Measurements from ENCODE around the gene CUL5.

CUL5 gene

DNA sequence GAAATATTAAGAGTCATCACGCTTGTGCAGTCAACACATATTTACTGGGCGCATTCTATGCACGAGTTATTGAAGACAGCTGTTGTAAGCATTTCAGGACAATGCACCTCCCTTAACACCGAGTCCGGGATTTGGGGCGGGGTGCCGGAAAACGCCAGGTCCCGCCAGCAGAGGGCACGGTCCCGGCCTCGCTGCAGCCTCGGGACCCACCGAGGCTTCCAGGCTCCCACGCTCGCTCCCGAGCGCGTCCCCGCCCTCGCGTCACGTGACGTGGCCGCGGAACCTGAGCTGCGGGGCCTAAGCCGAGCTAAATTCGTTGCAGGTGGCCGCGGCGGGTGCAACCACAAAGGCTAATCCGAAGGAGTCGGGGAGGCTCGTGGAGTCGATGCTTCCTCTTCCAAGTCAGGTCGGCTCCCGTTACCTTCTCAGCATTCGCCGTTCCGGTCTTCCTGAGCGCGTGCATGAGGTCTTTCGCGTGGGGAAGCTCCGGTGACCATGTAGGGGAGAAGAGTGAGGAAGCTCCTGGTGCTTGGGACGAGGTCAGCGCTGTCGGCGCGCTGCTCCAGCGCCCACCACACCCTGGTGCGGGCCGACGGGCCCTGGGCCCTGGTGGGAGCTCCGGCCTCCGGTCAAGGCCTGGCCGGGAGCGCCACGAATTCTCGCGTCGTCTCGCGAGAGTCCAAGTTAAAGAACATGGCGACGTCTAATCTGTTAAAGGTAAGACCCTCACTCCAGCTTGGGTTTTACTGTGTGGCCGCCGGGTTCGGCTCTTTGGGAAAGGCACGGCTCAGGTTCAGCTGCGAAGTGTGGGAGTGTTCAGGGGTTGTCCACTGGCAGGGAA lies at the start of gene CUL5:
TSS of gene CUL5 (plus strand) at position 243 of the 841 bp plus-strand sequence. CDS start at position 694, 451 bp downstream.
- DNase-seq: peak; percentile 89

DNA sequence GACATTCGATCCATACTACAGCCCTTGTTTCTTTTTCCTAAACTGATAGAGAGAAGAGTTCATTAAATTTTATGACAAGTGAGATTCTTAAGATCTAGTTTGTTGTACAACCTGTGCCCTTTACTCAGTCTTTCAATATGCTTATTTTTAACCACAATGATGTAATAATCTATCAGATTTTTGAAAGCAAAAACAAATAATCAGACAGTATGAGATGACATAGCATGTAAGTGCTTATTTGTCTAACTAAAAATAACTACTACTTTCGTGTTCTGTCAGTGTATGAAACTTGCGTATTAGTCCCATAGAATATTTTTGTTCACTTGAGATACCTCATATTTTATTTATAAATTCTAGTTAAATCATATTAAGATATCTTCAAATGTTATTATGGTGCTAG lies 47.2 kb upstream of the CUL5 start:
- DNase-seq: no peak

DNA sequence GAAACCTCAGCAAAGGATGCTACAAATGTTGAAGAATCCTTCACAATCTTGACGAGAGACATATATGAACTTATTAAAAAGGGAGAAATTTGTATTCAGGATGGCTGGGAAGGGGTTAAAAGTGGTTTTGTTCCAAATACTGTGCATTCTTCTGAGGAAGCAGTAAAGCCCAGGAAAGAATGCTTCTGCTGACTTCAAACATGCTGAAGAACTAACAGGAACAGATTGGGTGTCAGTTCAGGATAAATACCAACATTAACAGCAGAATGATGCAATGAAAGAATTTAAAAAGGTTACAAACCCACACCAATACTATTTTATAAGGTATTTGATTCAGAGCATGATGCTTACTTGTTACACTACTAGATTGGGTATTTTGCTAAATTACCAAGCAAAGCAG lies 46.5 kb upstream of the CUL5 start:
- DNase-seq: no peak

DNA sequence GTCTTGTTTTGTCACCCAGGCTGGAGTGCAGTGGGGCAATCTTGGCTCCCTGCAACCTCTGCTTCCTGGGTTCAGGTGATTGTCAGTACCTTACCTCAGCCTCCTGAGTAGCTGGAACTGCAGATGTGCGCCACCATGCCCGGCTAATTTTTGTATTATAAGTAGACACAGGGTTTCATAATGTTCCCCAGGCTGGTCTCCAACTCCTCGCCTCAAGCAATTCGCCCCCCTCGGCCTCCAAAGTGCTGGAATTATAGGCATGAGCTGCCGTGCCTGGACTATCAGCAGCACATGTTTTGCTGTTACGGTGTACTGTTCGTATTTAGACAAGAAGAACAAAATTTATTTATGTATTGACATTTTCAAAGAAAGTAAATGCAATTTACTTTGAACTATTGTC lies 45.6 kb upstream of the CUL5 start:
- DNase-seq: no peak

DNA sequence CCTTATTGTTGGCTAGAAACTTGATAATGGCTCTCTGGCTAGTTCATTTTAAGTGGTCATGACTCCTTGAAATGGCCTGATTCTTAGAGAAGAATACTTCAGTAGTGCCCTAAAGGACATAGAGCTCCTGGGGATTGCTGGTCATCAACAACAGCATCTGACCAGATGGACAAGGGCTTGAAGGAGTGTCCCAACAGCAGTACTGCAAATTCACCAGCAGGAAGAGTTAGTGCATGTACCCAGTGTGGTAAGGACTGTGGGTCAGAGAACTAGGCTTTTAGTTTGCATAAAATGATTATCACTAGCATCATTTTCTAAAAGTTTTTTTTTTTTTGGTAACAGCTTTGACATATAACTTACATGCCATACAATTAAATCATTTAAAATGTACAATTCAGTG lies 39.5 kb upstream of the CUL5 start:
- no peak for DNase-seq

DNA sequence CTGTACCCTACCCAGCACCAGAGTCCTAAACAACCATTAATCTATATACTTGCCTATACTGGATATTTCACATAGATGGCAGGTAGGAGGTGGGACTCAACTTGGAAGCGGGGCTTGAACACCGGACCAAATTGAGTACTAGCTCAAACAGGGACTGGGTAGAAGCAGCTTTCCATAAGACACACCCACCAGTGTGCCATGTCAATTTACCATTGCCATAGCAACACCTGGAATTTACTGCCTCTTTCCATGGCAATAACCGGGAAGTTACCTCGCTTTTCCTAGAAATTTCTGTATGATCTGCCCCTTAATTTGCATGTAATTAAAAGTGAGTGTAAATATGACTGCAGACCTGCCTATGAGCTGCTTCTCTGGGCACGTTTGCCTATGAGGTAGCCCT lies 38.6 kb upstream of the CUL5 start:
- no peak for DNase-seq

DNA sequence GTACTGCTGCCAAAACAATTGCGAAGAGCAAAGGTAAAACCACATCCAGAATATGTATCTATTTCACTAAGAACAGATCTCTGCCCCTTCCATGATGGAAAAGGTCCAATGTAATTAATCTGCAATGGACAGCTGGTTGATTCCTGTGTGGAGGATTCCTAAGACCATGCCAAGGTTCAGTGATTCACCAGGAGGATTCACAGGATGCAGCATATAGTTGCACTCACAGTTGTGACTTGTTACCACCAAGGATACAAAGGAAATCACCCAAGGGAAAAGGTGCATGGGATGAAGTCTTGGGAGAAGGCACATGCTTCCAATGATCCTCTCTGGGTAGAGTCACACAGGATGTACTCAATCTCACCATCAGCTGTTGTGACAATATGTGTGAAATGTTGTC lies 35.1 kb upstream of the CUL5 start:
- no peak for DNase-seq

DNA sequence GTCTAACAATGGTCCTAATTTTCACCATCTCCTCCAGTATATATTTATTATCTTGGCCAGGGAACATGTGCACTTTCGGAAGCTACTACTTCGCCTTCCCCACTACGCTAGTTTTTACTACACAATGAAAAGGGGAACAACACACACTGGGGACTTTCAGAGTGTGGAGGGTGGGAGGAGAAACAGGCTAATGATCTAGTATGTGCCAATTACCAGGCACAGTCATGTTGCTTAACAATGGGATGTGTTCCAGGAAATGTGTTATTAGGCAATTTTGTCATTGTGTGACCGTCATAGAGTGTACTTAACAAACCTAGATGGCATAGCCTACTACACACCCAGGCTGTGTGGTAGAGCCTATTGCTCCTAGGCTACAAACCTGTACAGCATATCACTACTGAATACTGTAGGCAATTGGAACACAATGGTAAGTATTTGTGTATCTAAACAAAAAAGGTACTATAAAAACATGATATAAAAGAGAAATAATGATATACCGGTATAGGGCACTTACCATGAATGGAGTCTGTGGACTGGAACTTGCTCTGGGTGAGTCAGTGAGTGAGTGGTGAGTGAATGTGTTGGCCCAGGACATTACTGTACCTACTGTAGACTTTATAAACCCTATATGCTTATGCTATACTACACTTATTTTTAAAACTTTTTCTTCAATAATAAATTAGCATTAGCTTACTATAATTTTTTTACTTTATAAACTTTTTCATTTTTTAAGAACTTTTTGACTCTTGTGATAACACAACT lies 20.1 kb upstream of the CUL5 start:
- no peak for DNase-seq

DNA sequence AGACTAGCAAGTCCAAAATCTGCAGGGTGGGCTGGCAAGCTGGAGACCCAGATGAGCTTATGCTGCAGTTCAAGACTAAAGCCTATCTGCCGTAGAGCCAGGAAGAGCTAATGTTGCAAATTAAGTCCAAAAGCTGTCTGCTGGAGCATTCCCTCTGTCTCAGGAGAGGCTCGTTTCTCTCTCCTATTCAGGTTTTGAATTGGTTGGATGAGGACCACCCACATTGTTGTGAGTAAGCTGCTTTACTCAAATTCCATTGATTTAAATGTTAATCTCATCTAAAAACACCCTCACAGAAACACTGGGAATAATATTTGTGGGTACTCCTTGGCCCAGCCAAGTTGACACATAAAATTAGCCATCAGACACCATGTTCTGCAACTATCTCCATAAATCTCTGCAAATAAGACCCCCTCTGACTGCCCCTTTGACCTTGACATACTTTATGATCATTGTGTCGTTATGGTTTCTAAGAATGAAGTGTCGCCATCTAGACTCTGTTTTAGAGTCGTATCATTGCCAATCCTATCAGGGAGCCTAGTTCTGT lies 16.8 kb upstream of the CUL5 start:
- no peak for DNase-seq

DNA sequence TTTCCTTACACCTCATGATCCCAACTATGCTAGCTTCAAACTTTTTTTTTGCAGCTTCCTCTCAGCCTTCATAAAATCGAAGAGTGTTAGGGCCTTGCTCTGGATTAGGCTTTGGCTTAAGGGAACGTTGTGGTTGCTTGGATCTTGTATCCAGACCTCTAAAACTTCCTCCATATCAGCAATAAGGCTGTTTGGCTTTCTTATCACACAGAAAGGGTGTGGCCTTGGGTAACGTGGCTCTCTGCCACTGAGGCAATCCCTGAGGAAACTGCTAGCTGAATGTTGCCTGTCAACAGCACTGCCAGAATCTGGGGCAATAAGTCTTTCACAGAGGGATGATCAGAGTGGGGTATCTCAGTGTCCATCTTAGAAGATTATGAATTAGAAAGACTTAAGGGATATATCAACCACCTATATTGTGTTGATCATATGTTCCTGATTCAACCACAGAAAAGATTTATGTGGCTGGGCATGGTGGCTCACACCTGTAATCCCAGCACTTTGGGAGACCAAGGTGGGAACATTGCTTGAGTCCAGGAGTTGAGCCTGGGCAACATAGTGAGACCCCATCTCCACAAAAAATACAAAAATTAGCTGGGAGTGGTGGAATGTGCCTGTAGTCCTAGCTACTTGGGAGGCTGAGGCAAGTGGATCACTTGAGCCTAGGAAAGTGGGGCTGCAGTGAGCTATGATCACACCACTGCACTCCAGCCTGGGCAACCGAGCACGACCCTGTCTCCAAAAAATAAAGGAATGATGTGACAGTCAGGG lies 12.5 kb upstream of the CUL5 start:
- no peak for DNase-seq

DNA sequence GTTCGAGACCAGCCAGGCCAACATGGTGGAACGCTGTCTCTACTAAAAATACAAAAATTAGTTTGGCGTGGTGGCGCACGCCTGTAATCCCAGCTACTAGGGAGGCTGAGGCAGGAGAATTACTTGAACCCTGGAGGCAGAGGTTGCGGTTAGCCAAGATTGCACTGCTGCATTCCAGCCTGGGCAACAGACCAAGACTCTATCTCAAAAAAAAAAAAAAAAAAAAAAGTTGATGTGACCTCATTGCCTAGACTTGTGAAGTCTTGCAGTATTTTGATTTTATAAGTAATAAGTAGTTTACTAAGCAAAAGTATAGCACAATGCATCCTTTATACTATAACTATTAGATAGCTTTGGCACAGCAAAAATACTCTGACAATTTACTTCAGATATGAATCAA lies 9.9 kb upstream of the CUL5 start:
- no peak for DNase-seq

DNA sequence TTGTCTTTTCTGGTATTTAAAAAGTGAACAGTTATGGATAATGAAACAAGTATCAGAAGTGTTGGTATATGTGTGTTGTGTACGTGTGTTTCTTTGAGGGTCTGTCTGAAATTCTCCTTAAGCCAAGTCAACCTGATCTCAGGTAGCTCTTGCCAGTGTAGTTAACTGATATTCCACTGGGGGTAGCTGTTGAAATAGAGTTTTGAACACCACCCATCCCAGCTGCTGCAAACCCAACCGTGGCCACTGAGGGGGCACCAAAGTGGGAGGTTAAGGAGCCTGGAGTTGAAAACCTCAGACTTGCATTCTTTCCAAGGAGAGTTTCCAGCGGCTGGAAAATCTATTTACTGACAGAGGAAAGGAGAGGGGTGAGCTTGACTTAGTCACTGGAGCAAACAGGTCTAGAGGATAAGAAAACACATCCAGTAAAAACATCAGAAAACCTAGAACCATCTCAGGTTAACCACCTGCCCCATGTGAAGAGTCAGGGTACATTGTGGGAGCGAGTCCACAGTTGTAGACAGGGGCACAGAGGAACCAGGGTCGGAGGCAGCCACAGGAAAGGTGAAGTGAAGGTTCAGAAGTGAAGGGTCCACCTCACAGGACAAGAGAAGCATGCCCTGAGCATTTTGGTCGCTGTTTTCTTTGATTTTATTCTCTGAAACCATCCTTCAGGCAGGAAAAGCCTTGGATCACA lies 8.8 kb upstream of the CUL5 start:
- DNase-seq: peak; percentile 25

DNA sequence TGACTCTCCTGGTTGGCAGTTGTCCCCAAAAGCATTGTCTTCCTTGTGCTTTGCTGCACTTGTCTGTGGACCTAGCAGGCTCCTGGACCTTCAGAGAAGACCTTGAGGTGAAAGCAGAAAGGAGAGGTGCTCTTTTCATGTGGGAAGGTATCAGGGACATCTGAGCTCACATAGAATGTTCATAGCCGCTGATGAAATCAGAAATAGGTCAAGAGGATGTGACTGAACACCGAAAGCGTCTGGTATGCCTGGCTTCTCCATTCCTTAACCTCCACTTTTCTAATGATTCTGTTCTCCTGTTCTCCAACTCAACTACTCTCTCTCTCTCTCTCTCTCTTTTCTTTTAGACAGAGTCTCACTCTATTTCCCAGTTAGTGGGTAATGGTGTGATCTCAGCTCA lies 6.2 kb upstream of the CUL5 start:
- DNase-seq: no peak

DNA sequence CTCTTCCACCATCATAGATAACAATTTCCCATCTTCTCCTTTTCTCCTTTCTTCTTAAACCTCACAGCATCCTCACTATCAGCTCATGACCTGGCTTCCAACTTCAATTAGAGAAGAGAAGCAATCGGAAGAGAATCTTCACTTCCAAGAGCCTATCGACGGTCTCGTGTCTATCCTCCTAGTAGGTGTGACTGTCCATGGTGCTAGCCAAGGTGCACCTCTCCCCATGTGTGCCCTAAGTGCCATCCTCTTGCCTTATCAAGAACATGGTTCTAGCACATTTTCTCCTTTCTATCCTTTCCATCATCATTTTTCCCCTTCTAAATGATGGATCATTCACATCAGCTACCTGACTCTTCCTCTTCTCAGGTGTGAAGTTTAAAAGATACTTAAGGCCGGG lies 5.1 kb upstream of the CUL5 start:
- DNase-seq: no peak

DNA sequence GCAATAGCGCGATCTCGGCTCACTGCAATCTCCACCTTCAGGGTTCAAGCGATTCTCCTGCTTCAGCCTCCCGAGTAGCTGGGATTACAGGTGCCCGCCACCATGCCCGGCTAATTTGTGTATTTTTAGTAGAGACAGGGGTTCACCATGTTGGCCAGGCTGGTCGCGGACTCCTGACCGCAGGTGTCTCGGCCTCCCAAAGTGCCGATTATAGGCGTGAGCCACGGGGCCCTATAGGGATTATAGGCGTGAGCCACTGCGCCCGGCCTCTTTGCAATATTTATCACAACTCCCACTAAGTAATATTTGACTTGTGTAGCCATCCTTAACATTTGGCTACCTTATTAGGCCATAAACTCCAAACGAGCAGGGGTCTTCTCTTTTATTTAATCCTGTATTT lies 879 bp upstream of the CUL5 start:
- DNase-seq: no peak

DNA sequence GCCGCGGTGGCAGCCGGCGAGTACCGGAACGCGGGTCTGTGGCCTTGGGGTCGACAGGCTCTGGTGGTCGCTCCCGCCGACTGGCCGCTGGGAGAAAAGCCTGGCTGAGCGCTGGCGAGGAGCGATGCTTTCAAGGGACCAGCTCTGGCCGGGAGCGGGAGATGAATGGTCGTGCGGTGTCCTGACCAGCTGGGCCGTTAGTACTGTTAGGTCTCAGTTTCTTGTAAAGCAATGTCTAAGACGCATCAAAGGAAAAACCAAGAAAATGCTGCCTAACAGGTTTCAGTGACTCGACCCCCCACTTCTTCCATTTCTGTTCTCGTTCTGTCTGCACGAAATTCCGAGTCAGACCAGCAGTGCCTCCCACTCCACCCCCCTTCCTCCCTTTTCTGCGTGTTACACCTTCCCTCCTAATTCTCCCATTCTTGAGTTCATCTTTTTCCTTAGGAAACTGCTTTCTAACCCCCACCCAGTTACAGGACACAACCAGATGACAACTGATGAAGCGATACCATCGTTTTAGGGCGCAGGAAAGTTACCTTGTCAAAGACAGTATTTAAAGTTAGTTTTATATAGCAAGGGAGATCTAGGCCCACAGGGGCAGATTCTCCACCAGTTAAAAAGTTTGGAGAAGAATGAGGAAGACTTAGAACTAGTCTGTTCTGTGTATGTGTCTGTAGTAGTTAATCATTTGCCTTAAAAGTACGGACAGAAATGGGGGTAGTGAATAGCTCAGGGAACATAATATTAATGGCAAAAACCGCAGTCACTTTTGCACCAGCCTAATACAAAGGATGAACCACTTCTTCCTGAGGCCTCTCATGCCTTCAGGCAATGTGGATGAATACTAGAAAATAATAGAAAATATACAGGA lies 1.0 kb downstream of the CUL5 start:
- DNase-seq: no peak

DNA sequence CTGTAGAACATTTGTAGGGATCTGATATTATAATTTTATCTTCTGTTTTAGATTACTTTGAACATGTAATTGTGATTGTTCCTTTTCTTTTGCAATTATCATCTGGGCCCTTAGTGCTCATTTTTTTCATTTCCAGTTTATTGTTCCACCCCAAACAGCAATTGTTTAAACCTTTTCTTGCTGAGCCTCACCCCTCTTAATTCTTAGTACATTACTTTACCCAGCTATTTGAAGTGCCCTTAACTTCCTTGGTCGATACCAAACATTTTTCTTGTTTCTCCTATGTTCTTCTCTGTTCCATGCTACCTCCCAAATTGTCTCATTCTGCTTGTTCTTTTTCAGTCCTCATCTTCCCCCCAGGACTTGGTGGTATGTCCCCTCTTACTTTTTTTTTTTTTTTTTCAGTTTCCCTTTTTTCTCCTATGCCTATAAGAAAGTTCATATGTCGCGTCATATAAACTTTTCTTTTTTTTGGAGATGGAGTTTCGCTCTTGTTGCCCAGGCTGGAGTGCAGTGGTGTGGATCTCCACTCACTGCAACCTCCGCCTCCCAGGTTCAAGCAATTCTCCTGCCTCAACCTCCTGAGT lies 3.5 kb downstream of the CUL5 start:
- DNase-seq: no peak

DNA sequence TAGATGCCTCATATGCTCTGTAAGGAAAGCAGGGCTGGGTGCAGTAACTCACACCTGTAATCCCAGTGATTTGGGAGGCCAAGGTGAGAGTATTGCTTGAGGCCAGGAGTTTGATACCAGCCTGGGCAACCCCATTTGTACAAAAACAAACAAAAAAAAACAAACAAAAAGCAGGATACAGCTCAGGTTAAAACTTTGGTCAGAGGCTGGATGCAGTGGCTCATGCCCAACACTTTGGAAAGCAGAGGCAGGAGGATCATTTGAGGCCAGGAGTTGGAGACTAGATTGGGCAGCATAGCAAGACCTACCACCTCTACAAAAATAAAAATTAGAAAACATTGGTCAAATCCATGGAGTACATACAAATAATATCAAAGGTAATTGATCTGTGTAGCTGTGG lies 7.9 kb downstream of the CUL5 start:
- no peak for DNase-seq

DNA sequence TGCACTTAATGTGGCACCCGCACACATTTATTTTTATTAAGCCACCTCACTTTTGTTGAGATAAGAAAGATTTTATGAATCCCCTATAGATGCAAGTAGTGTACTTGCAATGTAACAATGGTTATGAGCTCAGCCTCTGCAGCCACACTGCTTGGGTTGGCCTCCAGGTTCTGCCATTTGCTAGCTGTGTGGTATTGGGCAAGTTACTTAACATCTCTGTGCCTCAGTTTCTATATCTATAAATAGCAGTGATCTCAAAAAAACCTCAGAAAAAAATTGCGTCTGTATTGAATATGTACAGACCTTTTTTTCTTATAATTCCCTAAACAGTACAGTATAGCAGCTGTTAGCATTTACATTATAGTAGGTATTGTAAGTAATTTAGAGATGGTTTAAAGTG lies 10.0 kb downstream of the CUL5 start:
- no peak for DNase-seq

DNA sequence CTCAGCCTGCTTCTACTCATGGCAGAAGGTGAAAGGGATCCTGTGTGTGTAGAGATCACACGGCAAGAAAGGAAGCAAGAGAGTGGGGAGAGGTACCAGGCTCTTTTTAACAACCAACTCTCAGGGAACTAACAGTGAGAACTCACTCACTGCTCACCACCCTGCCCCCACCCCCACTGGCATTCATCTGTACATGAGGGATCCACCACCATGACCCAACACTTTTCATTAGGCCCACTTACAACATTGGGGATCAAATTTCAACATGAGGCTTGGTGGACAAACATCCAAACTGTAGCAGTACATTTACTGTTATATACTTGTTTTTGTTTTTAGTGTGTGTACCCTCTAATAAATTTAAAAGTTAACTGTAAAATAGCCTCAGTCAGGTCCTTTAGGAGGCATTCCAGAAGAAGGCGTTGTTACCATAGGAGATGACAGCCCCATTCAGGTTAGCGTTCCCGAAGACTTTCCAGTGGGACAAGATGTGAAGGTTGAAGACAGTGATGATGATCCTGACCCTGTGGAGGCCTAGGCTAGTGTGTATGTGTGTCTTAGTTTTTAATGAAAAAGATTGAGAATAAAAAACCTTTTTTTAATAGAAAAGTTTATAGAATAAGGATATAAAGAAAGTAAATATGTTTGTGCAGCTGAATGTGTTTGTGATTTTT lies 11.3 kb downstream of the CUL5 start:
- no peak for DNase-seq

Measured in NCI-H1092 (cell line).